Measurements from ENCODE around the gene PKP4. TPM values are rescaled to one million over a fixed set of nuclear protein-coding genes. Genes with fewer than 3 reads are reported as not detected.

The PKP4 gene
- total RNA-seq = 47.4 and 49.6 TPM in 2 replicates

DNA sequence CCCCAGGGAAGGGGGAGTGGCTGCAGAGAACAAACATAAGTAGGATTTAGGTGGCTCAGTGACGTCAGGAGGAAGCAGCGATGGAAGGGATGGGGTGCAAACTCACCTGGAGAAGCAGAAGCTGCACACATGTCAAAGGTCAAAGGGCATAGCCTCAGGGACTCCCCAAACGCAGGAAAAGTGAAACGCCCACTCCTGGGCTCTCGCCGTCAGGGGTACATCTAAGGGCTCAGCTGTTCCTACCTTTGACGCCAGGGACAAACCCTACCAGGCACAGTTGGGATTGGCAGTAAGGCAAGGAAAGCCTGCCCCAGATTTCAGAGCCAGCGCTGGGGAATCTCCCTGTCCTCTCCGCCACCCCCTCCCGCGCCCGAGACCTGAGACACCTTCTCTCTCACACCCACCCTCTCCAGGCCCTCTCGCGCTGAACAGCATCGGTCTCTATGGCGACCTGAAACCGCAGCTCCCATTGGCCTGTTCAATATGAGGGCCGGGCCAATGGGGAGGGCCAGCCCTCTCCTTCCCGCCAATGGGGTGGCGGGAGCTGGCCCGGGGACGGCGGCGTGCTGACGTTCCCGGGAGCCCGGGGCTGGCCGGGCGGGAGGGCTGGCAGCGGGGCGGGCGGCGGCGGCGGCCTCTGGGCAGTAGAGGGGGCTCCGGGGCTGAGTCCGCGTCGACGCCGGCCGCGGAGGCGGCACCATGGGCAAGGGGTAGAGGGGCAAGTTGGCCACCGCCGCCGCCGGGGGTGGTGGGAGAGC lies at the start of gene PKP4, which contains the start of gene CCDC148:
Gene PKP4 (plus strand): TSS at position 644 of the 758 bp plus-strand sequence. CDS start 76,233 bp downstream, outside the sequence.
Gene CCDC148 (minus strand): TSS at position 445 of the 758 bp plus-strand sequence. CDS start 314 bp downstream, at position 131.

Other genes starting within 250 kb of the PKP4 start
- gene CCDC148, start 199 bp upstream of the PKP4 start, total RNA-seq = 1.5 and 1.7 TPM in 2 replicates

Data from smooth muscle cell of trachea (primary cell).